ENCODE data around the gene SHLD1.
"Not testable (repeated sequence)": the region's sequence is repeated elsewhere in the genome, so short reads cannot be mapped to it uniquely, and the experiment has no call there.

SHLD1 gene, protein sequence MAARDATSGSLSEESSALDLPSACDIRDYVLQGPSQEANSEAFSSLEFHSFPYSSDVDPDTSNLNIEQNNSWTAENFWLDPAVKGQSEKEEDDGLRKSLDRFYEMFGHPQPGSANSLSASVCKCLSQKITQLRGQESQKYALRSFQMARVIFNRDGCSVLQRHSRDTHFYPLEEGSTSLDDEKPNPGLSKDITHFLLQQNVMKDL

DNA sequence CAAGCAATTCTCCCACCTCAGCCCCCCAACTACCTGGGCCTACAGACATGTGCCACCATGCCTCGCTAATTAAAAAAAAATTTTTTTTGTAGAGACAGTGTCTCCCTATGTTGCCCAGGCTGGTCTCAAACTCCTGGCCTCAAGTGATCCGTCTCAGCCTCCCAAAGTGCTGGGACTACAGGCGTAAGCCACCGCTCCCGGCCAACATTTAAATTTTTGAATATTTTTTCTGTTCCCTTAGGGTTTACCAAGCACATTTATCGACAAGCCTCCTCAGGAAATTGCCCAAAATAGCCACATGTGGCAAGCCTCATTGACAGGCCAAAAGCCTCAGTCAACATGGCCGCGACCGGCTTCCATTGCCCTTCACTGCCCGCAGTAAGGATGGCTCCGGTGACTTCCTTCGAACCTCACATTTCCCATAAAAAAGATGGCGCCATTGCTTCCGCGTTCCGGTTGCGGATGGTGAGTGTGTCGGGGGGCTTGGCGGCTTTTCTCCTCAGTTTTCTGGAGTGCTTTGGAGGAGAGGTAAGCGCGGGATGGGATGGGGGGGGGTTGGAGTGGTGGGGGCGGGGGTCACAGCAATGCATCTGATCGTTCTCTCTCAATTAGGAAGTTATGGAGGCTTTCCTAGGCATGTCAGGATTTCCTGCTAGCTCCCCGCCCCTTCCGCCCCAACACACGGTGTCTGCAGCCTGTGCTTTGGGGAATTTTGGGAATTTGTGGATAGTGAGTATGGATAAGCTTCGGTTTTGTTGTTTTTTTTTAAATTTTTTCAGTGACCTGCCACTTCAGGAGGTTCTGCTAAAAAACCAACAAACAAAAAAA, at the start of gene SHLD1:
Gene SHLD1 (plus strand): TSS at position 450 of the 828 bp plus-strand sequence. CDS start 22,465 bp downstream, outside the sequence.
- peak; percentile 96 to 98 for ATAC-seq

DNA sequence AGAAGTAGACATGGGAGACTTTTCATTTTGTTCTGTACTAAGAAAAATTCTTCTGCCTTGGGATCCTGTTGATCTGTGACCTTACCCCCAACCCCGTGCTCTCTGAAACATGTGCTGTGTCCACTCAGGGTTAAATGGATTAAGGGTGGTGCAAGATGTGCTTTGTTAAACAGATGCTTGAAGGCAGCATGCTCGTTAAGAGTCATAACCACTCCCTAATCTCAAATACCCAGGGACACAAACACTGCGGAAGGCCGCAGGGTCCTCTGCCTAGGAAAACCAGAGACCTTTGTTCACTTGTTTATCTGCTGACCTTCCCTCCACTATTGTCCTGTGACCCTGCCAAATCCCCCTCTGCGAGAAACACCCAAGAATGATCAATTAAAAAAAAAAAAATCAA, 47.9 kb upstream of the SHLD1 start:
- not testable (repeated sequence) for ATAC-seq

DNA sequence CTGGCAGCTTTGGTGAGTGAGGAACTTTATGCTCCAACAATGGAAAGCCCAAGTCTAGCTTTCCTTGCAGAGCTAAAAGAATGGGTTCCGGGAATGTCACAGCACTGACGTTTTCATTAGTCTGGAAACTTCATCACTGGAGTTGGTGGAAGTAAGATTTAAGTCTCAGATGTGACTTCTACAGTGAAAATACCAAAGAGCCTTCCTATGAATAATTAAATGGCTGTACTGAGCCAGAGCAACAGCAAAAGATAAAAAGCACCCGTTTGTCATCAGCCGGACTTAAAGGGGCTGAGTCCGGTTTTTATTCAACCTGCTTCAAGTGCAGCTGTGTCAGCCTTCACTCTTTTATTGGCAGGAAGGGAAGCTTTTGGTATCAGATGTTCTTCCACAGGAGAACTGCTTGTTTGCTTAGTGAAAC, 46.5 kb upstream of the SHLD1 start:
- ATAC-seq, result no peak

DNA sequence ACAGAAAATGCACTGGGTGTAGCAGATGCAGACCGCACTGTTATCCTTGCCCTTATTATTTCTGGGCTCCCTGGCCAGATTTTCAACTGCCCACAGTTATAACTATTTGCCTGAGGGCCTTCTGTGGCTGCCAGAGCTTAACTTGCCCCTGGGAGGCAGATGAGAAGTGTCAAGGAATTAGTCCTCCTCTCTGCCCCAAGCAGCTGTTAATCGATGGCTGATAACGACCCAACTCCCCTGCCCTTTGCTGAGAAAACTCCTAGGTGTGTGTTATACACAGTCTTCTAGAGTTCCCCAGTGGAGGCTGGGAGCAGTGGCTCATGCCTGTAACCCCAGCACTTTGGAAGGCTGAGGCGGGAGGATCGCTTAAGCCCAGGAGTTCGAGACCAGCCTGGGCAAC, 44.4 kb upstream of the SHLD1 start:
- ATAC-seq, result no peak

DNA sequence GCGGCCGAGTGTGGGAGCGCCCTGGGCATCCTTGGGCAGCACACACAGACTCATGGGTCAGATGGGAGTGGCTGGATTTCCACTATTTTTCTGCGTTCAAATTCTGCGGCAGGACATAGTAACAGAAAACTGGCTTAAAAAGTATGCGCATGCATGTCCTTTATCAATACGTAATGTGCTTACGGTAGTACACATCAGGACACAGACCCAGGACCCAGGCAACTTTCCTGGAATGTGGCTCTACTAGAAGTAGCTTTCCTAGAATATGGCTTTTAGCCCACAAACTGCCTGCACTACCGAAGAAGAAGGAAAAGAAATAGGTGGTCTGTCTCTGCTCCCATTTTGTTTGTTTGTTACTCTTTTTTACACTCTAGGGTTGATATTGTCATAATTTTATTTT, 43.4 kb upstream of the SHLD1 start:
- ATAC-seq, result no peak

DNA sequence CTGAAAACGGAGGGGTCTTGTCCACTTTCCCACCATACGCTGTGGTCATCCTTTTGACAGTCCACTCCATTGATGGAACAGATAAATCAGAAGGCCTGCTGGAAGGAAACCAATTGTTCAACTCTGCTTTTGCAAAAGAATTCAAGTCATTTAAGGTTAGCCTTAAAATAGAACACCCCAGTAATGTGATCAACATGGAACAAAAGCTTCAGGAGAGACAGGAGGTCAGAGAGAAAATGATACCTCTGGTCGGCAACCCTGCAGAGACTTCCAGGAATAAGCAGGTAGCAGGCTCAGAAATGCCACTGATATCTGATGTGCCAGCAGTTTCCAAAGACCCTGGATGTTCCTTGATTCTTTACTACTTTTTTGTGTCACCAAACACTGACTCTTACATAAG, 39.6 kb upstream of the SHLD1 start:
- no peak for ATAC-seq

DNA sequence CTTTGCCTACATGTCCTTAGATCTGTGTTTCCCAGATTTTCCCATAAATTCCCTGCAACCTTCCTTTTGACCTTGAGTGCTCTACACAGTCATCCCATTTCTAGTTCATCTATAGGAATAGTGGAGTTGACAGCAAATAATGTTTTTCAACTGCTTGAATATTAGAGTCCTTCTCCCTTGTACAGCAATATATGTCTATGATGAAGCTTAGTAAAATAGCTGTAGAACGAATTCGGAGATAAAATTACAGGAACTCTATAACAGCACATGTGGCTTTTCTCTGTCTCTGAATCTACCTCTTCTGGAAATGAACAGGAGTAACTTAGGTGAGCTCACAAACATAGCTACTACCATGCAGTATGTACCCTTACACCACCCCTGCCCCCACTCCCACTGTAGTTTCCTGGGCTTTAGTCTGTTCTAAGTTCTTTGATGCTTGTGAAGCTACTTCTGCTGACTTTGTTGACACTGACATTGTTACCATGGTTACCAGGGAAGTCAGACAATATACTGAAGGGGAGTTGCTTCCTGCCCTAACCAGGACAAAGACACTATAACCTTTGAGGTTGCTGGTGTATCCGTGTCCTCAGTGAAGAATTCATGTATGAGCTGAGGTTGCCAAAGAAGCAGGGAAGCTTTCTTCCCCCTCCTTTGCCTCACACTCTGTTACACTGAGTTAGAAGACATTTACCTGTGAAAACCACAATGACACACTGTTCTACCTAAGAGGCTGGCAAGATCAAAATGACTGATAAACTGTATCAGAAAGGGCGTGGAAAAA, 35.8 kb upstream of the SHLD1 start:
- ATAC-seq, result peak; percentile 89 to 93

DNA sequence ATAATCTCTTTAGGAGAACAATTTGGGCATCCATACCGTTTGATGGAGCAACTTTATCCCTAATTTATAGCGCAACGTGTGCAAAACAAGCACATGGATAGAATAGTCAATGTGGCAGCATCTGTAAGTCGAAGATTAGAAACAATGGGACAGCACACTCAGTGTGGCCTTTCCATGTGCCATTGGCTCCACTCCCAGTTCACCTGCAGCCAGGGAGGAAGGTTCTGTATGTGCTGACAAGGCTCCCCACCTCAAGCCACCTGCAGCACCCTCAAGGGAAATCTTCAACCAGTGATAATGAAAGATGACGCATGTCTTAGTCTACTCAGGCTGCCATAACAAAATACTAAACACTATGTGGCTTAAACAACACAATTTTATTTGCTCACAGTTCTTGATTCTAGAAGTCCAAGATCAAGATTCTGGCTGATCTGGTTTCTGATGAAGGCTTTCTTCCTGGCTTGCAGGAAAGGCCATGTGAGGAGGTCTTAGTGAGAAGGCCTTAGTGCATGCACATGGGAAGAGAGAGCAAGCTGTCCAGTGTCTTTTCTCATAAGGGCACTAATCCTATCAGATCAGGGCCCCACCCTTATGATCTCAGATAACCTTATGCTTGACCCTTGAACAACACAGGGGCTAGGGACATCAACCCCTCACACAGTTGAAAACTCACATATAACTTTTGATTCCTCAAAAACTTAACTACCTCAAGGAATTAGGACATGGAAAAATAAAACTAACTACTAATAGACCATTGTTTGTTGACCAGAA, 34.9 kb upstream of the SHLD1 start:
- peak; percentile 67 to 79 for ATAC-seq

DNA sequence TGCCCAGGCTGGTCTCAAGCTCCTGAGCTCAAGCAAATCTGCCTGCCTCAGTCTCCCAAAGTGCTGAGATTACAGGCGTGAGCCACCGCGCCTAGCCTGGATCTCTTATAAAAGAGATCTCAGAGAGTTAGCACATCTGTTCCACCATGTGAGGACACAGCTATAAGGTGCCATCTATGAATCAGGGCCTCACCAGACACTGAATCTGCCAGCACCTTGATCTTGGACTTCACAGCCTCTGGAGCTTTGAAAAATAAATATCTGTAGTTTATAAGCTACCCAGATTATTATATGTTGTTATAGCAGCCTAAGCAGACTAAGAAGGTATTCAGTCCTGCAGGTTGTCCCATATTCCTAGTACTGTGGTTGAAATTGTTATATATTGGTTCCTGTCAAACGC, 33.2 kb upstream of the SHLD1 start:
- no peak for ATAC-seq

DNA sequence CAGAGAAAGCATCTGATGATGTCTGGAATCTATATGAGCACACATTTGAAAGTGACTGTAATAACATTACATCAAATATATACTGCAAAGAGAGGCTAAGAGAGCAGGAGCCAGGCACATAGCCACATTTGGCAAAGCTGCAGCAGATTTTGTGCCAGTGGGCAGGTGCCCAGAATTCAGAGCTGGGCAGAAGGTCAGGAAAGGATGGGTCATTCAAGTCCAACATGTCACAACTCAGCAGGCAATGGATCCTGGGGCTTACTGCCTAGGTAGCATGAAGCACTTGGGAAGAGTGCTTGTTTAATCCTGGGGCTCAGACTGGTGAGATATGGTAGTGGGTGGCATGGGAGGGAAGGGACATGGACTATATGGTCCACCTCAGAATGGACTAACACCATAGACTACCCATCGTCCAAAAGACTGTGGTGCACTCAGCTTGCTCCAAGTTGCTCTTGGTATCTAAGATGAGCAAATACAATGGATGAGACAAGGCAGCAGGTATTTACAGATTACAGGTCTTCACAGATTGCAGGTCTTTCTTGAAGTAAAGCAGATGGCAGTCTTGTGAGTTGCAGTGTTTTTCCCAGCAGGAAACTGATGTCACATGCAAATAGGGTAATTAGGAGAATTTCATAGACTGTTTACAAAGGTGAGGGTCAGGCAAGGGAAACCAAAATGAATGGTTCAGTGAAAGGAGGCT, 31.2 kb upstream of the SHLD1 start:
- no peak for ATAC-seq

DNA sequence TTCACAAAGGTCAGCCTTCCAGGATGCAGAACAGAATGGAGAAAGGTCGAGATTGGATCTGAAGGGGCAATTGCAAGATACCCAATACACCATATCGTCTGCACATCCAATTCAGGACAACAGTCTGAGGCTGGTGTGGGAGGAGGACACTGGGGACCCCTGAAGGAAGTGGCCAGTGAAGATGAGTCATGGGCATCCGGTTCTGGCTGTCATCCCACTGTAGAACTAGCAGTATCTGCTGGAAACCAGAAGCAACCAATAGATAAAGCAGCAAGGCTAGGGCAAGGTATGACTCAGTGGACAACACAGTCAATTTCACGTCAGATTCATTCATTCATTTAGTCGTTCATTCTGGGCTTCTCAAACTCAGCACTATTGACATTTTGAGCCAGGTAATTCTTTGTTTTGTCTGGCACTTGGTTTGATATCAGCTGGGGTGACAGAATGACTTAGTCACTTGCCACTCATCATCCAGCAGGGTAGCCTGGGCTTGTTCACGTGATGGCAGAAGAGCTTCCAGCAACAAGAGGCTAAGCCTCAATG, 30.3 kb upstream of the SHLD1 start:
- peak; percentile 29 to 74 for ATAC-seq

DNA sequence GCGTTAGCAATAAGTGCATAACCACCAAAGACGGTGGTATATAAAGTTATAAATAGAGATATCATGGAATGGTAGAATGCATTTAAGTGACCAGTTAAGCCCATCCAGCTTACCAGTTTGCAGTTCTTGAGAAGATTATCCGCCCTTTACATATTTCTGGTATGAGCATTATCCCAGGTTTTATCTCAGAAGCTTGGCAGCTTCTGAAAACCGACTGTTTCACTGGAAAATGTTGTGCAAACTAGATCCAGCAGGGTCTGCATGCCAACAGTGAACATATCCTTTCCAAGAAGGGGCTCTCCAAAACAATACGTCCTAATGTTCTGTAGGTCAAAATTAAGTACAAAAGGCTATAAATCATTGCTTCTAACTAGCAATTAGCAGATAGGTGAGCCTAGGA, 29.5 kb upstream of the SHLD1 start:
- no peak for ATAC-seq

DNA sequence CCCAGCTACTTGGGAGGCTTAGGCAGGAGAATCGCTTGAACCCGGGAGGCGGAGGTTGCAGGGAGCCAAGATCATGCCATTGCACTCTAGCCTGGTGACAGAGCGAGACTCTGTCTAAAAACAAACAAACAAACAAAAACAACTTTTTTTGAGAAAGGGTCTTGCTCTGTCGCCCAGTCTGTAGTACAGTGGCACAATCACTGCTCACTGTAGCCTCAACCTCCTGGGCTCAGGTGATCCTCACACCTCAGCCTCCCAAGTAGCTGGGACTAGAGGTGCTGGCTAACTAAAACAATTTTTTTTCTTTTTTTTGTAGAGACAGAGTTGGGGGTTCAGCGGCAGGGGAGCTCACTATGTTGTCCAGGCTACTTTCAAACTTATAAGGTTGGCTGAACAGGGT, 28.8 kb upstream of the SHLD1 start:
- ATAC-seq, result not testable (repeated sequence)

DNA sequence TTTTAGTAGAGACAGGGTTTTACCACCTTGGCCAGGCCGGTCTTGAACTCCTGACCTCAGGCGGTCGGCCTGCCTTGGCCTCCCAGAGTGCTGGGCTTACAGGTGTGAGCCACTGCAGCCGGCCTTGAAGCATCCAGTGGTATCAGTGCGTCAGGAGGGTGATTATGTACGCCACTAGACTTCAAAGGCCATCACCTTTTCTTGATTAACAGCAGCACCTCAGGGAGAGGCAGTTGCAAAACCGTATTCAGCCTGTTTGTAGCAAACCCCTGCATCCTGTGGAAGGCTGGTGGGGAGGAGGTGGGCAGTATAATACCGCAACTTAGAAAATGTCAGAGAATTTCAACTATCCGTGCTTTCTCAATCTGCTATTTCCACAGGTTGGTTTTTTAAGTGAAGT, 27.3 kb upstream of the SHLD1 start:
- no peak for ATAC-seq

DNA sequence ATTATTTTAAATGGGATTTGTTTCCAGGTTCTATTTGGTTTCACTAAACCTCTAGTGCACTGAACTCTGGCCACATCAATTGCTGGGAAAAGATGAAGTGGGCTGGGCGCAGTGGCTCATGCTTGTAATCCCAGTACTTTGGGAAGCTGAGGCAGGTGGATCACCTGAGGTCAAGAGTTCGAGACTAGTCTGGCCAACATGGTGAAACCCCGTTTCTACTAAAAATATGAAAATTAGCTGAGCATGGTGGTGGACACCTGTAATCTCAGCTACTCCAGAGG, 25.1 kb upstream of the SHLD1 start:
- not testable (repeated sequence) for ATAC-seq

DNA sequence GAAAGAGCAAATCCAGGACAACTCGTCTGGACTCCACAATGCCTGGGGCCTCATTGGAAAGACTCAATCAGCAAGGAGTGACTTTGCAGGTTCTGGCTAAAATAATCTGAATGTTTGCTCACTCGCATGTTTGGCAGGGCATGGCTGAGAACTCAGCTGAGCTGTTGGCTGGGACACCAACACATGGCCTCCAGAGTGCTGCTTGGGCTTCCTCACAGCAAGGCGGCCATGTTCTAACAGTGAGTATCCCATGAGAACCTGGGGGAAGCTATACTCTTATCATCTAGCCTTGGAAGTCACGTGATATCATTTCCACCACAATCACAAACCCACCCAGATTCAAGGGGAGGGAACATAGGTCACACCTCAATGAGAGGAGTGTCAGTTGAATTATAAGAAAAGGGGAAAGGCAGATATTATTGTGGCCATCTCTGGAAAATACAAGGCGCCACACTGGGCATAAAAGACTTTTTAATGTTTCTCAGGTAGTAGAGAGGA, 23.1 kb upstream of the SHLD1 start:
- ATAC-seq, result no peak

DNA sequence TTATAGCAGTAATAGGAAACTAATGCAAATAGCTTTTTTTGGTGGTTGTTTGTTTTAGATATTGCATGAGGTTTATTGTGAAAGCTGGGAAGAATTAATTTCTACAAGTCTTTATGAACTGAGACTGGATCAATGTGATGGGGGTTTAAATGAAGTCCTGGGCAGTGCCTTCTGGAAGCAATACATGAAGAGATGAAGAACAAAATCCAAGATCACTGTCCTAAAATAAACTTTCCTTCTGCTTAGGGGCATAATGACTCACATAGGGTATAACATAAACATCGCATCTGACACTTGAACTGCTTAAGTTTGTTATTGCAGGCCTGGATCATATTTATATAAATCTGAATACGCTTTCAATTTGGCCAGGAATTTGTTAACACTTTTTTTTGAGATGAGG, 20.9 kb upstream of the SHLD1 start:
- no peak for ATAC-seq

DNA sequence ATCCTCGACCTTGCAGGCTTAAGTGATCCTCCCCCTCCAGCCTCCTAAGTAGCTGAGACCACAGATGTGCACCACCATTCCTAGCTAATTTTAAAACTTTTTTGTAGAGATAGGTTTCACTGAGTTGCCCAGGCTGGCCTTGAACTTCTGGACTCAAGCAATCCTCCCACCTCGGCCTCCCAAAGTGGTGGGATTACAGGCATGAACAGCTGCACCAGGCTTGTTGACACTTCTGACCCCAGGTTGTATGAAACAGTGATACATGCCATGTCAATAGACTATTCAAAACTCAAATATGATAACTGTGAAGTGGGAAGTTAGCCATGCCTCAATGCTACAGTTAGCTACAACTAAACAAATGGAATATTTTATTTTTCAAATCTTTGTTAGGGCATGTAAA, 20.1 kb upstream of the SHLD1 start:
- no peak for ATAC-seq

DNA sequence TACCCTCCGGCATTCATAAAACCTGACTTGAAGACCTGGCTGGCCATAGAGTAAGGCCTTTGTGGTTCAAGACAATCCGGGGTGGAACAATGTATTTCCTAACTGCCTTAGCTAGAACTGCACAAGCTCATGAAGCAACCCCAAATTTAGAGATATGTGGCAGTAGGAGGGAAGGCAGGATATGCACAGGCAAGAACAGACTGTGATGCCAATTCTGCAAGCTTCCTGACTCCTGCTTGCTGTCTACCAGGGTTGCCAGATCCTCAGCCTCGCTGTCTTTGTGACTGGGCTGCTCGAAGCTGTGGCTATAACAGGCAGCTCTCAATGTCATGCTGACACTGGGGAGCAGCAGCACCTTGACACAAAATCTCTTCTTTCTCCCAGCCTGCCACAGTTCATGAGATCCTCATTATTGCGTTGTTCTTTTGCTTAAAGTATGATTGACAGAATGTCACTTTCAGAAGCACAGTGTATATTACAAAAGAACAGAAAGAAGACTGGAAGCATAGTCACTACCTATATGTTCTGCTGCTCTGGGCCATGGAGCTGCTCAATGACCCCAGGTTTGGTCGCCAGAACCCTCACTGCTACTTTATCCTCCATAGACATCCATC, 18.3 kb upstream of the SHLD1 start:
- no peak for ATAC-seq

DNA sequence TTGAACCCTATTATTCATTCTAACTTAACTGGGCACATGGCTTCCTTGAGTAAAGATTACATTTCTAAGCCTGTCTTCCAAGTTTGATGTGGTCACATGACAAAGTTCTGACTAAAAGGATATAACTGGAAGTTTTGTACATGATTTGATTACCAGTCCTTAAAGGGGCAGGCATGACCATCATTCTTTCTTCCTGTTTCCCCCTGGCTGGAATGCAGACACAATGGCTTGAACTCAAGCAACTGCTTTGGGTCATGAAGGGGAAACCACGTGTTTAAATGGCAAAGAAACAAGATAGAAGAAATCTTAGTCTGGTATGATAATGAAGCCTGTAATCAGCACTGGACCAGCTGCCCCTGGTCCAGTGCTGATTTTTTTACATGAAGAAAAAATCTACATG, 15.6 kb upstream of the SHLD1 start:
- ATAC-seq, result no peak

DNA sequence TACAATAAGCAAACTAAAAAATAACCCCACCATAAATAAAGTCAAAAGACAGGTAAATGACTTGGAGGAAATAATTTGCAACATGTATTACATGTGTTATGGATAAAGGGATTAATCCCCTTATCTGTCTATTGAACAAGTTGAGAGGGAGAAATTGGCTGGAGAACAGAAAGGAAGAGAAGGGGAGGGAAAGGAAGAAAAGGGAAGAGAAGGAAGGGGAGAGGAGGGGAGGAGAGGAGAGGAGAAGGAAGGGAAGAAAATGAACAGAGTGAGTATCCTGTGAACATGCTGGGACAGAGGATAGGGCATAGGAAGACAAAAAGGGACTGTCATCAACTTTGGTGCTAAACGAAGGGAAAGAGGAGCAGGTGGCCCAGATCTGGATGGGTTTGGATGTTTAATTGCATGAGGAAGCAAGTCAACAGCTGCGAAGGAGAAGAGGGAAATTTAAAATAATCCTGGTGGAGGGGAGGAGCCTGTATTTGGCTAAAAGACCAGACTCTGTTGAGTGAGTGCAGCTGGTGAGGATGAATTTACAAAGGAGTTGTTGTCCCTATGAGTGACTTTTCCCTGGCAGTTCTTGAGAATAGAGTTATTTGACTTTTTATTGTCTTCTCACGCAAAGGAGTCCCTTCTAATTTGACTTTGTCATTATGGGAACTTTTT, 14.2 kb upstream of the SHLD1 start:
- no peak for ATAC-seq
